K562 (cell line): ENCODE results near the gene FBN1. TPM values are rescaled to one million over a fixed set of nuclear protein-coding genes. Genes with fewer than 3 reads are reported as not detected.

Experiments used
- ATAC-seq: fragments of 200-7000 bp; cut with Tn5 transposase; 3 replicates; pipeline ENCODE4 v1.9.1; 2020; ENCODE audit warnings: moderate library complexity
- BruUV-seq: library from RNA; stranded (reverse); fragments of 400-500 nt; replicated peaks from 2 replicates; lab custom pipeline; 2021; lab: Mats Ljungman, UMichigan
- CTCF ChIA-PET: fragments of 300-600 bp; formaldehyde crosslinking; extraction: SDS; loops from one replicate; lab custom pipeline; 2021; ENCODE audit warnings: low intra/inter-chr PET ratio; lab: Yijun Ruan, JAX
- POLR2A ChIA-PET: fragments of 300-600, 350-650 bp; sonication (Branson Sonifier 250); formaldehyde crosslinking; extraction: SDS; loops from one replicate; lab custom pipeline; 2021; ENCODE audit warnings: antibody characterized with exemption, inconsistent platforms; lab: Yijun Ruan, JAX
- DNase-seq, 4 experiments: peaks; one replicate each; pipeline versions ENCODE4 v3.0.0 to v3.0.0-alpha.2; 2011 to 2018; ENCODE audit warnings: low spot score in 3 of 4, mixed read lengths in 3 of 4; ENCODE audit errors: extremely low read depth in 1 of 4
- FAIRE-seq: peaks from 2 replicates; lab custom pipeline; 2011; peaks lifted over from hg19 to GRCh38; lab: Jason Lieb, UNC
- H2AFZ ChIP-seq: 2 replicates; pipeline ENCODE4 v1.6.0; 2011; ENCODE audit warnings: low read depth, low read length, control low read depth, inconsistent platforms
- H3K27ac ChIP-seq: fragments of 200-600 bp; 3 replicates; pipeline ENCODE4 v1.8.0; 2011; ENCODE audit warnings: low read depth, mild to moderate bottlenecking, control low read depth, inconsistent platforms, low read length, moderate library complexity, mixed read lengths; ENCODE audit errors: extremely low read depth
- H3K27me3 ChIP-seq, 2 experiments: fragments of 300-600 bp in 1 of 2; 2 replicates in 1 of 2; 3 replicates in 1 of 2; pipeline versions ENCODE4 v1.6.0 to v1.8.0; 2011; ENCODE audit warnings: inconsistent platforms in 2 of 2, low read length in 2 of 2, mild to moderate bottlenecking in 1 of 2, mixed read lengths in 1 of 2, moderate library complexity in 1 of 2; ENCODE audit not compliant: control insufficient read depth in 2 of 2, insufficient read depth in 2 of 2
- H3K36me3 ChIP-seq: fragments of 300-600 bp; 3 replicates; pipeline ENCODE4 v1.8.0; 2011; ENCODE audit warnings: mild to moderate bottlenecking, low read length, inconsistent platforms; ENCODE audit not compliant: control insufficient read depth, insufficient read depth
- H3K4me1 ChIP-seq, 2 experiments: fragments of 200-600 bp in 1 of 2; replicated peaks in 1 of 2; 2 replicates in 1 of 2; 3 replicates in 1 of 2; pipeline versions ENCODE4 v1.5.1 to v1.8.0; 2011; ENCODE audit warnings: inconsistent platforms in 2 of 2, low read length in 2 of 2, mild to moderate bottlenecking in 1 of 2, mixed read lengths in 1 of 2, moderate library complexity in 1 of 2; ENCODE audit not compliant: control insufficient read depth in 2 of 2, insufficient read depth in 2 of 2
- H3K4me2 ChIP-seq: 2 replicates; pipeline ENCODE4 v1.6.1; 2011; ENCODE audit warnings: low read length, control low read depth, inconsistent platforms, mixed read lengths; ENCODE audit not compliant: insufficient read depth
- H3K4me3 ChIP-seq: fragments of 200-600 bp; sonication (generic), shearing (Covaris generic); 2 replicates; pipeline ENCODE4 v1.5.1; 2016; ENCODE audit warnings: control low read depth, inconsistent platforms
- H3K79me2 ChIP-seq: fragments of 200-600 bp; 3 replicates; pipeline ENCODE4 v1.8.0; 2011; ENCODE audit warnings: low read length, inconsistent platforms; ENCODE audit not compliant: control insufficient read depth, insufficient read depth
- H3K9ac ChIP-seq, 2 experiments: 2 replicates each; pipeline versions ENCODE4 v1.6.0 to v1.6.1; 2011; ENCODE audit warnings: low read depth in 2 of 2, low read length in 2 of 2, control low read depth in 1 of 2, inconsistent platforms in 1 of 2, mild to moderate bottlenecking in 1 of 2, mixed read lengths in 1 of 2; ENCODE audit not compliant: insufficient read depth in 1 of 2
- H3K9me1 ChIP-seq: one replicate; pipeline ENCODE4 v1.6.0; 2011; ENCODE audit warnings: inconsistent platforms, mild to moderate bottlenecking, low read length, moderate library complexity; ENCODE audit not compliant: control insufficient read depth, insufficient read depth
- H3K9me3 ChIP-seq: replicated peaks from 2 replicates; pipeline ENCODE4 v1.5.1; 2011; ENCODE audit warnings: low read depth, low read length, inconsistent platforms; ENCODE audit not compliant: control insufficient read depth, insufficient read depth
- H4K20me1 ChIP-seq: replicated peaks from 2 replicates; pipeline ENCODE4 v1.6.1; 2011; ENCODE audit warnings: low read length, inconsistent platforms, mixed read lengths; ENCODE audit not compliant: control insufficient read depth, insufficient read depth
- BRD9 ChIP-seq: fragments of 450-650 bp; IDR thresholded peaks from 2 replicates; pipeline ENCODE4 v1.6.1; 2018; ENCODE audit warnings: low read depth; ENCODE audit not compliant: partially characterized antibody
- HNRNPUL1 ChIP-seq: fragments of 200-400 bp; formaldehyde crosslinking; IDR thresholded peaks from 2 replicates; pipeline ENCODE4 v1.6.1; 2017; ENCODE audit warnings: low read length
- MAZ ChIP-seq, 2 experiments: fragments of 450-650 bp in 1 of 2; sonication (generic) in 1 of 2; formaldehyde crosslinking; IDR thresholded peaks in 1 of 2; conservative IDR thresholded peaks in 1 of 2; 2 replicates each; pipeline versions ENCODE4 v1.4.0 to v1.5.0; 2020; ENCODE audit warnings: mild to moderate bottlenecking in 1 of 2, missing genetic modification reagents in 1 of 2
- MTF1 ChIP-seq: fragments of 250-450 bp; sonication (Bioruptor Pico); IDR thresholded peaks from 2 replicates; pipeline ENCODE4 v1.9.0; 2021; ENCODE audit warnings: moderate library complexity, mild to moderate bottlenecking, inconsistent platforms, borderline replicate concordance
- RAD51 ChIP-seq: fragments of 450-650 bp; IDR thresholded peaks from 2 replicates; pipeline ENCODE4 v1.7.1; 2016; ENCODE audit warnings: low read depth, mild to moderate bottlenecking, borderline replicate concordance
- RBM22 ChIP-seq: fragments of 200-400 bp; formaldehyde crosslinking; IDR thresholded peaks from 2 replicates; pipeline ENCODE4 v1.6.1; 2018; ENCODE audit warnings: low read length, low read depth; ENCODE audit not compliant: poor library complexity, severe bottlenecking
- RHOXF2B ChIP-seq: fragments of 250-450 bp; sonication (Bioruptor Pico); conservative IDR thresholded peaks from 2 replicates; pipeline ENCODE4 v1.5.1; 2021
- SAFB2 ChIP-seq: fragments of 200-400 bp; formaldehyde crosslinking; IDR thresholded peaks from 2 replicates; pipeline ENCODE4 v1.6.1; 2018; ENCODE audit warnings: borderline replicate concordance, low read length, low read depth, moderate library complexity; ENCODE audit not compliant: severe bottlenecking
- SETDB1 ChIP-seq: IDR thresholded peaks from one replicate; pipeline ENCODE4 v1.6.1; 2012; ENCODE audit warnings: low read length, control low read depth, inconsistent platforms
- SOX6 ChIP-seq: fragments of 450-650 bp; IDR thresholded peaks from 2 replicates; pipeline ENCODE4 v1.6.1; 2014; ENCODE audit warnings: mild to moderate bottlenecking
- ZNF174 ChIP-seq: fragments of 250-450 bp; sonication (Bioruptor Pico); IDR thresholded peaks from 2 replicates; pipeline ENCODE4 v1.4.0; 2020; ENCODE audit warnings: mild to moderate bottlenecking
- WGBS: fragments of 100-300 bp; shearing (Covaris generic); methylation state at CpG from one replicate; pipeline ENCODE4 v1.1.6; 2016; ENCODE audit warnings: low coverage, mixed read lengths; ENCODE audit not compliant: insufficient coverage; ENCODE audit errors: missing lambda C conversion rate; 5-methylcytosine and 5-hydroxymethylcytosine counted together
- in situ Hi-C: fragments of 300-500 bp; cut with MboI; formaldehyde crosslinking; loops from 4 replicates; pipeline ENCODE4 v1.15.0; 2018; ENCODE audit warnings: inconsistent platforms, mixed read lengths
- intact Hi-C: fragments of 100-400 bp; cut with micrococcal nuclease; formaldehyde crosslinking; loops from 2 replicates; pipeline ENCODE4 v1.14.2; 2022
- polyA plus RNA-seq, 8 experiments: library from polyadenylated mRNA; depleted of rRNA in 4 of 8; stranded (reverse) in 5 of 8; unstranded in 3 of 8; fragments of >200 nt; fragmentation: Nextera tagmentation in 2 of 8; fragmentation: Illumina TruSeq in 1 of 8; extraction: Ambion mirVana in 2 of 8; extraction: Trizol in 1 of 8; gene quantifications; 2 replicates each; pipeline versions ENCODE4 v1.2.1 to v1.2.3, GENCODE V29; 2011 to 2014; ENCODE audit warnings: inconsistent platforms in 1 of 8, missing spikeins in 1 of 8
- total RNA-seq, 7 experiments: library from RNA; depleted of rRNA in 6 of 7; stranded (reverse); fragments of >200 nt in 6 of 7; fragmentation: Illumina TruSeq in 2 of 7; extraction: Trizol in 2 of 7; gene quantifications; 2 replicates each; pipeline versions ENCODE4 v1.2.1 to v1.2.3, GENCODE V29; 2011 to 2021; ENCODE audit warnings: low replicate concordance in 1 of 7
- TF ChIP-seq, protein P1 (sequence below): fragments of 450-650 bp; IDR thresholded peaks from 2 replicates; pipeline ENCODE4 v1.6.1; 2016; ENCODE audit warnings: borderline replicate concordance
- TF ChIP-seq, protein P2 (sequence below): fragments of 450-650 bp; formaldehyde crosslinking; conservative IDR thresholded peaks from 2 replicates; pipeline ENCODE4 v1.4.0; 2022; ENCODE audit warnings: mild to moderate bottlenecking, missing genetic modification characterization

Gene FBN1
- total and polyA plus RNA-seq, 9 of the 15 experiments (the other 6 are each of a cell fraction or from before 2014, with no cell fraction given): 0.15 to 1.2 (median 0.60) TPM

DNA sequence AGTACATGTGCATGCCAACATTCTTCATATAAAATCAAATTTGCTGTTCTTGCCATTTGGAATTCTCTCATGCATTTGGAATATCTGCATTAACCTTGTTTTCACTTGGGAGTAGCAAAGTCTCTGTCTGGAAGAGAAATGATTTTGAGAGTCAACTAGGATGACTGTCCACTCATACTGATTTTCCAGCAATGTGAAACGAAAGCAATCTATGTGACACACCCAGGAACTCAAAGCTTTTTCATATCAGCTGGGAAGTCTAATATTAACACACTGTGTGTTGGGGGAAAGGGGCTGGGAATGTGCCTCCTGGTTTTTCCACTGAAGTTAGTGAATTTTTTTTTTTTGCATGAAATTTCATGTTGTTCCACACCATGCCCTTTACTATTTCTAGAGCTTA lies 189.4 kb downstream of the FBN1 start (continued):
- TF ChIP-seq, protein P1, sequence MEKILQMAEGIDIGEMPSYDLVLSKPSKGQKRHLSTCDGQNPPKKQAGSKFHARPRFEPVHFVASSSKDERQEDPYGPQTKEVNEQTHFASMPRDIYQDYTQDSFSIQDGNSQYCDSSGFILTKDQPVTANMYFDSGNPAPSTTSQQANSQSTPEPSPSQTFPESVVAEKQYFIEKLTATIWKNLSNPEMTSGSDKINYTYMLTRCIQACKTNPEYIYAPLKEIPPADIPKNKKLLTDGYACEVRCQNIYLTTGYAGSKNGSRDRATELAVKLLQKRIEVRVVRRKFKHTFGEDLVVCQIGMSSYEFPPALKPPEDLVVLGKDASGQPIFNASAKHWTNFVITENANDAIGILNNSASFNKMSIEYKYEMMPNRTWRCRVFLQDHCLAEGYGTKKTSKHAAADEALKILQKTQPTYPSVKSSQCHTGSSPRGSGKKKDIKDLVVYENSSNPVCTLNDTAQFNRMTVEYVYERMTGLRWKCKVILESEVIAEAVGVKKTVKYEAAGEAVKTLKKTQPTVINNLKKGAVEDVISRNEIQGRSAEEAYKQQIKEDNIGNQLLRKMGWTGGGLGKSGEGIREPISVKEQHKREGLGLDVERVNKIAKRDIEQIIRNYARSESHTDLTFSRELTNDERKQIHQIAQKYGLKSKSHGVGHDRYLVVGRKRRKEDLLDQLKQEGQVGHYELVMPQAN: no peak
- TF ChIP-seq MTF1 (CRISPR knock-in tag) (no peak), SOX6 (no peak), SAFB2 (no peak), SETDB1 (no peak)
- TF ChIP-seq, protein P2, sequence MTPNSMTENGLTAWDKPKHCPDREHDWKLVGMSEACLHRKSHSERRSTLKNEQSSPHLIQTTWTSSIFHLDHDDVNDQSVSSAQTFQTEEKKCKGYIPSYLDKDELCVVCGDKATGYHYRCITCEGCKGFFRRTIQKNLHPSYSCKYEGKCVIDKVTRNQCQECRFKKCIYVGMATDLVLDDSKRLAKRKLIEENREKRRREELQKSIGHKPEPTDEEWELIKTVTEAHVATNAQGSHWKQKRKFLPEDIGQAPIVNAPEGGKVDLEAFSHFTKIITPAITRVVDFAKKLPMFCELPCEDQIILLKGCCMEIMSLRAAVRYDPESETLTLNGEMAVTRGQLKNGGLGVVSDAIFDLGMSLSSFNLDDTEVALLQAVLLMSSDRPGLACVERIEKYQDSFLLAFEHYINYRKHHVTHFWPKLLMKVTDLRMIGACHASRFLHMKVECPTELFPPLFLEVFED (CRISPR knock-in tag): no peak

DNA sequence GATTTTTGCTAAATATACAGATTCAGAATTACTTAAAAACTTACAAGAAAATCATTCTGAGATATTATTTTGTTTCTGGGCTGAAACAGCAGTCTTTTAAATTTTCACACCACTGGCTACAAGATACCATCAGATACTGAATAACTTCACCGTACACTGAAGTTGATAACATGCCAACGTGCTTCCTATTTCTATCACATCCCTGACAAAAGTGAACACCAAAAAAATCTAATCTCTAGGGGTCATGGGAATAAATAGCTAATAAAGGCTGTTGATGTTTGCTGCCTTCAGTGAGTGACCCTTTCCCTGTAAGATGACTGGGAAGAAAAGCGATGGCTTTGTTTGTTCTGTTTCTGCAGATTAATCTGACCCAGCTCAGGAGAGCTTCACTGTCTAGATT lies 193.8 kb downstream of the FBN1 start:
- CTCF ChIA-PET: no interaction called here
- no peak overlapping the region for H2AFZ ChIP-seq
- ATAC-seq (no peak), FAIRE-seq (no peak), DNase-seq (no peak)
- BruUV-seq: no TSS peak
- no peaks in the 10 kb centered on the region for H3K36me3 ChIP-seq
- H3K9me1 ChIP-seq: no peaks in the 10 kb centered on the region
- no peak overlapping the region for H3K4me2 ChIP-seq
- H3K27ac ChIP-seq: no peak overlapping the region
- no peaks in the 10 kb centered on the region for H3K4me1 ChIP-seq
- H3K79me2 ChIP-seq: no peaks in the 10 kb centered on the region
- H3K9me3 ChIP-seq: no peaks in the 10 kb centered on the region
- TF ChIP-seq RHOXF2B: no peak
- no peak for TF ChIP-seq MAZ (CRISPR knock-in tag; conservative IDR thresholded peaks at IDR 0.05 in 1 of 2, IDR thresholded peaks at IDR 0.05 in 1 of 2)
- TF ChIP-seq ZNF174: no peak
- no peak for TF ChIP-seq RBM22
- TF ChIP-seq RAD51: no peak
- TF ChIP-seq BRD9: no peak
- TF ChIP-seq HNRNPUL1: no peak
- in situ Hi-C loops (no loop called here), intact Hi-C loops (no loop called here)
- no peaks in the 10 kb centered on the region for H4K20me1 ChIP-seq
- POLR2A ChIA-PET: interaction anchor here (0.6 kb wide), 1 partner anchor 1653 kb away, joined by 3 read pairs; no protein-coding TSS in a partner anchor
- H3K4me3 ChIP-seq: no peak overlapping the region
- 5% methylated on average over 3 of the region's 3 CpGs for WGBS
- H3K9ac ChIP-seq: no peak overlapping the region
- H3K27me3 ChIP-seq: peaks cover 0 to 11% of the 10 kb centered on the region in 2 experiments; a peak in 2 of 5 replicates
